GM23338 (cell line): ENCODE results near the gene KCNMB4.

Experiments used
- CREB1 ChIP-seq: fragments of 250-450 bp; sonication (Bioruptor Pico); IDR thresholded peaks from 2 replicates; pipeline ENCODE4 v1.5.0; 2020; ENCODE audit warnings: low read depth, mild to moderate bottlenecking, moderate library complexity
- CTCF ChIP-seq, 2 experiments: fragments of 200-600 bp in 1 of 2; sonication (generic) in 1 of 2; conservative IDR thresholded peaks; 2 replicates each; pipeline versions ENCODE4 v1.5.1 to v1.6.1; 2016 to 2017; ENCODE audit warnings: antibody characterized with exemption in 2 of 2, low read depth in 2 of 2, mild to moderate bottlenecking in 2 of 2, moderate library complexity in 1 of 2
- EZH2 ChIP-seq: fragments of 200-600 bp; sonication (generic); IDR thresholded peaks from one replicate; pipeline ENCODE4 v1.8.0; 2017; ENCODE audit warnings: antibody characterized with exemption, mild to moderate bottlenecking, low read depth; ENCODE audit not compliant: unreplicated experiment
- JUNB ChIP-seq: IDR thresholded peaks from one replicate; pipeline ENCODE4 v1.6.1; 2016; ENCODE audit warnings: antibody characterized with exemption; ENCODE audit not compliant: unreplicated experiment
- NANOG ChIP-seq: IDR thresholded peaks from 2 replicates; pipeline ENCODE4 v1.6.1; 2016; ENCODE audit warnings: antibody characterized with exemption, borderline replicate concordance
- POLR2AphosphoS5 ChIP-seq: IDR thresholded peaks from 2 replicates; pipeline ENCODE4 v1.6.1; 2016; ENCODE audit warnings: antibody characterized with exemption, low read depth
- REST ChIP-seq: IDR thresholded peaks from one replicate; pipeline ENCODE4 v1.6.1; 2018; ENCODE audit warnings: antibody characterized with exemption; ENCODE audit not compliant: unreplicated experiment

- TF ChIP-seq CTCF (conservative IDR thresholded peaks at IDR 0.05; ENCODE audit: low read depth in 2 of 2) (no peak), NANOG (no peak), EZH2 (no peak), CREB1 (CRISPR knock-in tag) (no peak), REST (no peak), POLR2AphosphoS5 (no peak), JUNB (no peak)
Observed at GRCh38 chr12:70329728-70330127, 36.4 kb upstream of the KCNMB4 start.
